SK-N-MC (cell line): ENCODE data around the gene HSD17B1.

Experiments
- EZH2 ChIP-seq: fragments of 200-600 bp; sonication (generic); IDR thresholded peaks from one replicate; pipeline ENCODE4 v1.6.1; 2017; ENCODE audit warnings: antibody characterized with exemption
- FOXP2 ChIP-seq: optimal IDR thresholded peaks from 2 replicates; pipeline ENCODE3; 2011; ENCODE audit warnings: mild to moderate bottlenecking, moderate library complexity; ENCODE audit not compliant: insufficient read depth; ENCODE audit errors: extremely low read length, control extremely low read depth
- POLR2AphosphoS5 ChIP-seq: IDR thresholded peaks from 2 replicates; pipeline ENCODE4 v1.6.1; 2012; ENCODE audit warnings: mild to moderate bottlenecking, low read depth, low read length, borderline replicate concordance

DNA sequence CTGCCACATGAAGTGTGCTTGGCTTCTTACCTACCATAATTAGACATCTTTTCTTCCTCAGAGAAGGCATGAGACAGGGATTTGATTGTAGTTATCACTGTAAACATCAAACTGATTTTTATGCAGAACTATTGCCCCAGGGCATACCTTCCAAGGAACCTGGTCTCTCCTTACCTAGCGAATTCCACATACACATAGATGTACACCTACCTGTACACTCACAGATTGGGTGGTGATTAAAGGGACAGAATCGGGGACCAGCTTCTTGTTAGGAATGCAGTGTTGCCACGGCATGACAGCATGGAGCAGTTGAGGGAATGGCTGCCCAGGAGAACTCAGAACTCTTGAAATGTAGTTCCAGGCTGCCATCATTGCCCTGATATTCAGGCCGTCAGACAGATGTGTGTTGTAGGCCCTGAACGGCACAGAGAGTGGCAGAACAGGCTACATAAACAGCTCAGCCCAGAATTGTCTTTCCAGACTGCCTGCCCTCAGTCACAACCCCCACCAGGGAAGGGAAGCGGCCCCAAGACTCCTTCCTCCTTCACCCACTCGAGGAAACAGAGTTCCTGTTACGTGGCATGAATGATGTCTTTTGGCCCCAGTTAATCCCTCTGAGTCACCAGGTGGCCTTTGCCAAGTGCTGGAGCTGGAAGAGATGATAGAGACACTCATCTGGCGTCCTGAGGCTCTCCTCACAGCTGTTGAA is 34.5 kb upstream of the HSD17B1 start:
- TF ChIP-seq EZH2: no peak
- TF ChIP-seq POLR2AphosphoS5: no peak
- no peak for TF ChIP-seq FOXP2
